Activated naive CD4-positive, alpha-beta T cell treated with anti-CD3 and anti-CD28 coated beads, Interleukin-2, amount 50 U/mL, for 16 hours (primary cell): ENCODE measurements around the gene XYLT1.

ENCODE experiments used
- DNase-seq: peaks from one replicate; pipeline ENCODE4 v3.0.0-alpha.2; 2020

Gene XYLT1

GRCh38 chr16:17302620-17303019, 168.1 kb downstream of the XYLT1 start:
- no peak for DNase-seq

- no peak for DNase-seq
Measured at GRCh38 chr16:17302214-17302613, 168.5 kb downstream of the XYLT1 start.

- DNase-seq, result no peak
Measured at GRCh38 chr16:17301593-17302135, 169.1 kb downstream of the XYLT1 start.

GRCh38 chr16:17301184-17301583, 169.6 kb downstream of the XYLT1 start:
- DNase-seq, result no peak

GRCh38 chr16:17299790-17300189, 171.0 kb downstream of the XYLT1 start:
- no peak for DNase-seq

GRCh38 chr16:17298238-17298637, 172.5 kb downstream of the XYLT1 start:
- DNase-seq, result no peak

- no peak for DNase-seq
Measured at GRCh38 chr16:17296431-17296830, 174.3 kb downstream of the XYLT1 start.

- no peak for DNase-seq
Measured at GRCh38 chr16:17295948-17296347, 174.8 kb downstream of the XYLT1 start.

GRCh38 chr16:17294856-17295255, 175.9 kb downstream of the XYLT1 start:
- DNase-seq, result no peak

GRCh38 chr16:17293813-17294558, 176.8 kb downstream of the XYLT1 start:
- no peak for DNase-seq

GRCh38 chr16:17291289-17291688, 179.5 kb downstream of the XYLT1 start:
- DNase-seq, result no peak

GRCh38 chr16:17289674-17290635, 180.8 kb downstream of the XYLT1 start:
- DNase-seq, result no peak

GRCh38 chr16:17289050-17289449, 181.7 kb downstream of the XYLT1 start:
- no peak for DNase-seq

GRCh38 chr16:17287166-17287800, 183.5 kb downstream of the XYLT1 start:
- DNase-seq, result no peak

- no peak for DNase-seq
Measured at GRCh38 chr16:17286443-17286842, 184.3 kb downstream of the XYLT1 start.

GRCh38 chr16:17283016-17283415, 187.7 kb downstream of the XYLT1 start:
- no peak for DNase-seq

- DNase-seq, result no peak
Measured at GRCh38 chr16:17282247-17282646, 188.5 kb downstream of the XYLT1 start.

GRCh38 chr16:17281052-17281451, 189.7 kb downstream of the XYLT1 start:
- no peak for DNase-seq

- no peak for DNase-seq
Measured at GRCh38 chr16:17278988-17279387, 191.8 kb downstream of the XYLT1 start.

- no peak for DNase-seq
Measured at GRCh38 chr16:17277981-17278381, 192.8 kb downstream of the XYLT1 start.

- DNase-seq, result no peak
Measured at GRCh38 chr16:17276610-17277009, 194.2 kb downstream of the XYLT1 start.

- no peak for DNase-seq
Measured at GRCh38 chr16:17276010-17276530, 194.7 kb downstream of the XYLT1 start.
